Nephron progenitor cell (in vitro differentiated cells): Measurements from ENCODE around the gene PMIS2.

Experiments
- DNase-seq: peaks from one replicate; pipeline ENCODE4 v3.0.0; 2021
- H3K27ac Mint-ChIP-seq: 2 replicates; pipeline ENCODE4 v1.8.0; 2021; ENCODE audit warnings: mild to moderate bottlenecking, moderate library complexity, mixed read lengths
- H3K27me3 Mint-ChIP-seq: 2 replicates; pipeline ENCODE4 v1.8.0; 2021; ENCODE audit warnings: mild to moderate bottlenecking, low read depth, mixed read lengths; ENCODE audit not compliant: poor library complexity
- H3K36me3 Mint-ChIP-seq: 2 replicates; pipeline ENCODE4 v1.8.0; 2021; ENCODE audit warnings: low read depth, mixed read lengths
- H3K4me1 Mint-ChIP-seq: 2 replicates; pipeline ENCODE4 v1.8.0; 2021; ENCODE audit warnings: mixed read lengths
- H3K4me3 Mint-ChIP-seq: 2 replicates; pipeline ENCODE4 v1.8.0; 2021; ENCODE audit warnings: mild to moderate bottlenecking, moderate library complexity, mixed read lengths
- H3K9me3 Mint-ChIP-seq: 2 replicates; pipeline ENCODE4 v1.8.0; 2021; ENCODE audit warnings: mild to moderate bottlenecking, moderate library complexity, mixed read lengths
- CTCF ChIP-seq: fragments of 200-600 bp; sonication (generic); IDR thresholded peaks from 2 replicates; pipeline ENCODE4 v1.5.0; 2021; ENCODE audit warnings: antibody characterized with exemption

The PMIS2 gene

GRCh38 chr19:35562336-35562735, 23.6 kb upstream of the PMIS2 start:
- DNase-seq = no peak
- Mint-ChIP-seq H3K4me1 (peaks cover 8% of the 10 kb centered on the region), H3K4me3 (no peak overlapping the region), H3K36me3 (no peaks in the 10 kb centered on the region), H3K9me3 (no peaks in the 10 kb centered on the region), H3K27ac (no peak overlapping the region), H3K27me3 (peaks cover 80% of the 10 kb centered on the region)
- no peak for TF ChIP-seq CTCF

DNA sequence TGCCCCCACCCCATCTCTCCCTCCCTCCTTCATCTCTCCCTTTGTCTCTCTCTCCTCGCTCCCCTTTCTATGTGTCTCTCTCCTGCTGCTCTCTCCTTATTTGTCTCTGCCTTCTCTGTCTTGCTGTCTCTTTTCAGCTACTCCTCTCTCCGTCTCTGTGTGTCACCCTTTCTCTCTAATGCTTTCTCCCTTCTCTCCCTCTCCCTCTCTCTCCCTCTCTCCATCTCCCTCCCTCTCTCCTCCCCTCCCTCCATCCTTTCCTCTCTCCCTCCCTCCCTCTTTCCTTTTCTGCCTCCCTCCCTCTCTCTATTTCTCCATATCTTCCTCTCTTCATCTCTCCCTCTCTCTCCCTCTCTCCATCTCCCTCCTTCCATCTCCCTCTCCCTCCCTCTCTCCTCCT, 23.2 kb upstream of the PMIS2 start:
- no peak for DNase-seq
- no peaks in the 10 kb centered on the region for H3K9me3 Mint-ChIP-seq
- H3K27me3 Mint-ChIP-seq = peaks cover 77% of the 10 kb centered on the region
- H3K36me3 Mint-ChIP-seq = no peaks in the 10 kb centered on the region
- no peak overlapping the region for H3K4me3 Mint-ChIP-seq
- no peak for TF ChIP-seq CTCF
- H3K27ac Mint-ChIP-seq = no peak overlapping the region
- peaks cover 7% of the 10 kb centered on the region for H3K4me1 Mint-ChIP-seq

DNA sequence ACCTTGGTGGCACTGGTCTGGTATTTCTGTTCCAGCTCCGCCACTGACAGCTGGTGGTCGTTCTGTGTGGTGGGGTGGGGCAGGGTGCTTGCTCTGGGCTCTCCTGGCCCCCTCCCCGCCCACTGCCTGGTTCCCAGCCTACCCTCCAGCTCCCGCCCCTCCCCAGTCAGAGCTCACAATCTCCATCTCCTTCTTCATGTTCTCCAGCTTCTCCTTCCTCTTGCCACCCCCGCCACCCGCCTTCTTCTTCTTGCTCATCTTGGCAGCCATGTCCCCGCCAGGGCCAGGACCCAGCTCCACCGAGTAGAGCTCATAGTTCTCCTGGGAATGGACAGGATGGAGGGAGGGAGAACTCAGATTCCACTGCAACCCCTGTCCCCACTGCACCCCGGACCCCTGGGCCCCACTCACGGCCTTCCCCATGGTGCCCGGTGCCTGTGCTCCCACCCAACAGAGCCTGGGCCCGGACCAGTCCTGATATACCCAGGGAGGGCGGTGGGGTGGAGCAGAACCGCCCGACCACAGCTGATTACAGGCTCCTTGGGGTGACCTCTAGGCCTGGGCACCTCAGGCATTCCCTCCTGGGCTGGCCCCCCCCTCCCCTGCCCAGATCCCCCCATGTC, 22.7 kb upstream of the PMIS2 start, which contains the start of gene ATP4A:
ATP4A (minus strand) TSS at position 452 of the 623 bp plus-strand sequence; CDS start at position 423, 29 bp downstream.
- no peak for DNase-seq
- H3K36me3 Mint-ChIP-seq = no peaks in the 10 kb centered on the region
- H3K27ac Mint-ChIP-seq = no peak within 1 kb of the TSS

GRCh38 chr19:35565016-35565856, 20.7 kb upstream of the PMIS2 start:
- Mint-ChIP-seq H3K27me3 (peaks cover 59% of the 10 kb centered on the region), H3K27ac (no peak overlapping the region), H3K4me3 (no peak overlapping the region), H3K4me1 (peaks cover 7% of the 10 kb centered on the region), H3K9me3 (no peaks in the 10 kb centered on the region), H3K36me3 (no peaks in the 10 kb centered on the region)
- no peak for TF ChIP-seq CTCF
- no peak for DNase-seq

More for the DNA sequence above, 22.7 kb upstream of the PMIS2 start, which contains the start of gene ATP4A:
- Mint-ChIP-seq H3K4me3 (no peak within 1 kb of the TSS), H3K27me3 (peaks cover 74% of the 10 kb centered on the region), H3K4me1 (peaks cover 7% of the 10 kb centered on the region), H3K9me3 (no peaks in the 10 kb centered on the region)
- TF ChIP-seq CTCF = no peak

GRCh38 chr19:35566738-35567137, 19.2 kb upstream of the PMIS2 start:
- Mint-ChIP-seq H3K4me3 (no peak overlapping the region), H3K27me3 (peaks cover 57% of the 10 kb centered on the region)
- no peak for TF ChIP-seq CTCF

More at GRCh38 chr19:35566738-35567137, 19.2 kb upstream of the PMIS2 start:
- no peak for DNase-seq
- H3K9me3 Mint-ChIP-seq = no peaks in the 10 kb centered on the region
- peaks cover 7% of the 10 kb centered on the region for H3K4me1 Mint-ChIP-seq
- H3K36me3 Mint-ChIP-seq = no peaks in the 10 kb centered on the region
- H3K27ac Mint-ChIP-seq = no peak overlapping the region
